HFF-Myc (cell line): ENCODE data around the gene SIT1.
A peak's percentile ranks its signal among the peaks of the same experiment; 100 is the strongest.

ENCODE experiments used
- DNase-seq: peaks from one replicate; pipeline ENCODE4 v3.0.0-alpha.2; 2011; ENCODE audit warnings: low read depth; ENCODE audit errors: extremely low read depth
- H3K4me3 ChIP-seq: replicated peaks from 2 replicates; pipeline ENCODE4 v1.5.1; 2011; ENCODE audit warnings: low read depth, mild to moderate bottlenecking, control low read depth, low read length
- CTCF ChIP-seq: IDR thresholded peaks from 2 replicates; pipeline ENCODE4 v1.5.1; 2012; ENCODE audit warnings: mild to moderate bottlenecking, low read depth, low read length, control low read depth; ENCODE audit errors: missing control alignments

Gene SIT1

GRCh38 chr9:35656348-35656747, 5.6 kb upstream of the SIT1 start:
- no peak overlapping the region for H3K4me3 ChIP-seq
- DNase-seq: no peak

GRCh38 chr9:35653611-35654010, 2.9 kb upstream of the SIT1 start:
- DNase-seq: no peak
- no peak for TF ChIP-seq CTCF
- no peak overlapping the region for H3K4me3 ChIP-seq

More at GRCh38 chr9:35656348-35656747, 5.6 kb upstream of the SIT1 start:
- TF ChIP-seq CTCF: no peak

- DNase-seq: no peak
- TF ChIP-seq CTCF: no peak
- no peak overlapping the region for H3K4me3 ChIP-seq
Observed at GRCh38 chr9:35652829-35653209, 2.1 kb upstream of the SIT1 start.

- no peak overlapping the region for H3K4me3 ChIP-seq
- no peak for TF ChIP-seq CTCF
- no peak for DNase-seq
Observed at GRCh38 chr9:35651956-35652828, 1.5 kb upstream of the SIT1 start.

- H3K4me3 ChIP-seq: no peak overlapping the region
- TF ChIP-seq CTCF: no peak
- DNase-seq: no peak
Observed at GRCh38 chr9:35649431-35650340, 1.0 kb downstream of the SIT1 start.

- peak; percentile 50 for DNase-seq
- peak; percentile 85 for TF ChIP-seq CTCF
- H3K4me3 ChIP-seq: peak overlapping the region; percentile 54
Observed at GRCh38 chr9:35646533-35647265, 4.0 kb downstream of the SIT1 start.
